ENCODE data around the gene DNAJC17.

GRCh38 chr15:40722934-40723333 is 84.3 kb downstream of the DNAJC17 start:
- TF ChIP-seq, protein P1, sequence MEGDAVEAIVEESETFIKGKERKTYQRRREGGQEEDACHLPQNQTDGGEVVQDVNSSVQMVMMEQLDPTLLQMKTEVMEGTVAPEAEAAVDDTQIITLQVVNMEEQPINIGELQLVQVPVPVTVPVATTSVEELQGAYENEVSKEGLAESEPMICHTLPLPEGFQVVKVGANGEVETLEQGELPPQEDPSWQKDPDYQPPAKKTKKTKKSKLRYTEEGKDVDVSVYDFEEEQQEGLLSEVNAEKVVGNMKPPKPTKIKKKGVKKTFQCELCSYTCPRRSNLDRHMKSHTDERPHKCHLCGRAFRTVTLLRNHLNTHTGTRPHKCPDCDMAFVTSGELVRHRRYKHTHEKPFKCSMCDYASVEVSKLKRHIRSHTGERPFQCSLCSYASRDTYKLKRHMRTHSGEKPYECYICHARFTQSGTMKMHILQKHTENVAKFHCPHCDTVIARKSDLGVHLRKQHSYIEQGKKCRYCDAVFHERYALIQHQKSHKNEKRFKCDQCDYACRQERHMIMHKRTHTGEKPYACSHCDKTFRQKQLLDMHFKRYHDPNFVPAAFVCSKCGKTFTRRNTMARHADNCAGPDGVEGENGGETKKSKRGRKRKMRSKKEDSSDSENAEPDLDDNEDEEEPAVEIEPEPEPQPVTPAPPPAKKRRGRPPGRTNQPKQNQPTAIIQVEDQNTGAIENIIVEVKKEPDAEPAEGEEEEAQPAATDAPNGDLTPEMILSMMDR (IDR thresholded peaks at IDR 0.05), result no peak
- no peak for TF ChIP-seq POLR2A (IDR thresholded peaks at IDR 0.05)
